Activated CD4-positive, alpha-beta T cell treated with anti-CD3 and anti-CD28 coated beads, Interleukin-2, Interleukin-4, amounts not matched to agents 100 ng/mL and 50 ng/mL, durations not matched to agents 16 hours and 8 hours (primary cell): Measurements from ENCODE around the gene PTPRC.
A peak's percentile ranks its signal among the peaks of the same experiment; 100 is the strongest.

Experiments
- DNase-seq: peaks from one replicate; pipeline ENCODE4 v3.0.0-alpha.2; 2020; ENCODE audit warnings: low spot score

The PTPRC gene

DNA sequence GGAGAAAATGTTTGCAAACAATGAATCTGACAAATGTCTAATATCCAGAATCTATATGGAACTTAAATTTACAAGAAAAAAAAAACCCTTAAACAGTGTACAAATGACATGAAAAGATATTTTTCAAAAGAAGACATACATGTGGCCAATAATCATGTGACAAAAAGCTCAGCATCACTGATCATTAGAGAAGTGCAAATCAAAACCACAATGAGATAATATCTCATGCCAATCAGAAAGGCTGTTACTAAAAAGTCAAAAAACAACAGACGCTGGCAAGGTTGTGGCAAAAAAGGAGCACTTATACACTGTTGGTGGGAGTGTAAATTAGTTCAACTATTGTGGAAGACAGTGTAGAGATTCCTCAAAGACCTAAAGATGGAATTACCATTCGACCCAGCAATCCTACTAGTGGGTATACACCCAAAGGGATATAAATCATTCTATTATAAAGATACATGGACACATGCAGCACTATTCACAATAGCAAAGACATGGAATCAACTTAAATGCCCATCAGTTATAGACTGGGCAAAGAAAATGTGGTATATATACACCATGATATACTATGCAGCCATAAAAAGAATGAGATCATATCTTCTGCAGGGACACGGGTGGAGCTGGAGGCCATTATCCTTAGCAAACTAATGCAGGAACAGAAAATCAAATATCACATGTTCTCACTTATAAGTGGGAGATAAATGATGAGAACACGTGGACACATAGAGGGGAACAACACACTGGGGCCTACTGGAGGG is 123.2 kb downstream of the PTPRC start:
- no peak for DNase-seq

DNA sequence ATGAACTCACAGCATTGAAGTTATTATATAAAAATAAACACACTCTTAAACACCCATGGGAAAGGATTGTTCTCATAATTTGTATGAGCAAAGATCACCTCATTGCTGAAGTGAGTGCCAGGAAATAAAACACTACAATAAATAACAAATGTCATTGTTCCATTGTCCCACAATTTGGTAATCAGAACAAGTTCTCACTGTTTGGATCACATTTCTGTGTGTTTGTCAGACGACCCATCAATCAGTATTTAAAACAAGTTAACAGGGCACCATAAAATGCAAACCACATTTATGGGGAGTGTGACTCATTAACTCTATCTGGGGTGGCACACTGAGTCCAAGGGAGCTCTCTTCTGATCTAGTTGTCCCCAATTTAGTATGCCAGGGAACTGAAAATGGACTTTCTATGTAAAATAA is 124.5 kb downstream of the PTPRC start:
- DNase-seq: no peak

DNA sequence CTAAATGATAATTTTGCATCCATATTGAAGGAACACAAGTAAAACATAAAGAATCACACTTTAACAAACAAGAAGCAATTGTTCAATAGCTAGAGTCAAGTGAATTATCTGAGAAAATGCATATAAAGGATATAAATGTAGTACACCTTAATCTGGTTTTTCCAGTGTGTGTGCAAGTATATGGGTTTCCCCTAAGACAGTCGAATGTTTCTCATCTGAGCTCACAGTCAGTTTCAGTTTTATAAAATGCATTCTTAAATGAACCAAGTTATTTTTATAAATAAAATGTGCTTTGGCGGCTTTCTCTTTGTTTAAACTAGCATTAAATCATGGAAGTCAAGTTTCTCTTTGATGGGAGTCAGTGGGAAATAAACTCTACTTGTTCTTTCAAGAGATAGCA is 125.9 kb downstream of the PTPRC start:
- no peak for DNase-seq

DNA sequence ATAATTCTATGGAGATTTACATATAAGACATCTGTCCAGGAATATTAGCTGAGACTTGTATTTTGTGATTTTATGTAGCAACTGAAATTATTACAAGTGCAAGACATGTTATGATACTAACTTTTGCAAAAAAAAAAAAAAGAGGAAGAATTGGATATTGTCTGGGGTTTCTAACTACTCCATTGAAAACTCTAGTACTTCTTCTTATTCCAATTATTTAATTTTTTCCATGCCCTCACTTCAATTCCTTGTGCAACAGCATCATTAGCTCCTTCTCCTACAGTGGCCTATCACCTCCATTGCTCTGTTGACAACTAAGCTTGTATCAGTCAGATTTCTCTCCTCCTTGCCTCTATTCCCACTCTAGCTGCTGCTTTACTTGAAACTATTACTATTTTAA is 126.6 kb downstream of the PTPRC start:
- no peak for DNase-seq

DNA sequence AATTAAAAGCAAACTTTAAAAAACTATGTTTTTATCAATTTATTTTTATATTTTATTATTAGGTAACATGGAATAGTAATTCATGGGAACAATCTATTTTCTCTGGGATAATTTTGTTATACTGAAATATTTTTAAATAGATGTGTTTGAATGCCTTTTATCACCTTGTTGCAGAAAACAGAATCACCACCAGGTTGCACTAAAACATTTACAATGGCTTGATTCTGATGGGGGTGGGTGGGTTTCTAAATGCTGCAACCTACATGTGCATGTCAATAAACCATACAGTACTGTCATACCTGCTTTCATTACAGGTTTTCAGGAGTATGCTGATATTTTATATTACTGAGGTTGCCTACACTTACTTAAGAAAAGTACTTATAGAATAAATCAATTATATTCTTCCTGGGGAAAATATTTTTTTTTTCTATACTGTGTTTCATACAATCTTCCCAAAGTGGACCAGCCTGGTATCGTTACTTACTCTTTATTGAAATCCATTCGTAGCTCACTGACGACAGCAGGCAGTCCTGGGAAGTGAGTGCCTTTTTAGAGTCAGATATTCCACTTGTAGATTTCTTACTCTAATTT is 132.8 kb downstream of the PTPRC start:
- DNase-seq: peak; percentile 36

DNA sequence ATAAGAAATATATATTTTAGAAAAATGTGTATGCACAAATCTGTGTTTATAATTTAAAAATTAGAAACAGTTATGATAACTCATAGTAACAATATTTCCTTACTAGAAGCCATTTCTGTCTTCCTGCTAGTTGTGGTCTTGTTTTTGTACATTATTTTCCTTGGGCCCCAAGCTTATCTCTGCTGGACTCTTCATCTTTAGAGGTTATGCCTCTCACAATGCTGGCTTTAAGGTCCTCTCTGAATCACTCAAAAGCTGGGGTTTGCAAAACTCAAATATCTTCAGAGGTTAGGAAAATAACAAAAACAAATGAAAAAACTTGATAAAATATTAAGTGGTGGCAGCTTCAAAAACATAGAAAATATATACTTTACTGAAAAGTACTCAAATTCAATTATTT is 133.8 kb downstream of the PTPRC start:
- DNase-seq: no peak

DNA sequence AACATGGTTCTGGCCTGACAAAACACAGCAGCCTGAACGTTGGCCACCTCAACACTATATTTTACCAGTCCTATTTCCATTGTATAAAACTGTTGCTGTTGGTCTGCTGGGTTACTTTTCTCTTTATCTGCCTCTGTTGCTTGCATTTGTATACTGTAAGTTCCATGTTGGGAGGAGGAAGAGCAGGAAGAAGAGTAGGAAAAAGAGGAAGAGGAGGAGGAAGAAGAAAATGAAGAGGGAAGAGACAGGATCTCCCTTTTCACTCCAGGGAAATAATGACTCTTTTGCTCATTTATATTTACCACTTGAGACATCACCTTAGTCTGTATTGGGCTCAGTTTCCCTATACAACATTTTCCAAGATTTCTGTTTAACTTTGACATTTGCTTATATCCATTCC is 134.2 kb downstream of the PTPRC start:
- no peak for DNase-seq

DNA sequence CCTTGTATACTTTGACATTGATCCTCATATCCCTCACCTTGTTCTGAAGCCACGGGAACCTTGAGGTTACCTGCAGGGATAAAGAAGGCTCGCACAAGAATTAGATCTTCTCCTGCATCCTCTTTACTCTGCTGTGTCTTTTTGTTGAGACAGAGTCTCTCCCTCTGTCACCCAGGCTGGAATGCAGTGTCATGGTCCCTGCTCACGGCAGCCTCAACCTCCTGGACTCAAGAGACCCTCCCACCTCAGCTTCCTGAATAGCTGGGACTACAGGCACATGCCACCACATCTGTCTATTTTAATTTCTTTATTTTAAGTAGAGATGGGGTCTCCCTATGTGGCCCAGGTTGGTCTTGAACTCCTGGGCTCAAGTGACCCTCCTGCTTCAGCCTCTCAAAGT is 134.7 kb downstream of the PTPRC start:
- DNase-seq: no peak

DNA sequence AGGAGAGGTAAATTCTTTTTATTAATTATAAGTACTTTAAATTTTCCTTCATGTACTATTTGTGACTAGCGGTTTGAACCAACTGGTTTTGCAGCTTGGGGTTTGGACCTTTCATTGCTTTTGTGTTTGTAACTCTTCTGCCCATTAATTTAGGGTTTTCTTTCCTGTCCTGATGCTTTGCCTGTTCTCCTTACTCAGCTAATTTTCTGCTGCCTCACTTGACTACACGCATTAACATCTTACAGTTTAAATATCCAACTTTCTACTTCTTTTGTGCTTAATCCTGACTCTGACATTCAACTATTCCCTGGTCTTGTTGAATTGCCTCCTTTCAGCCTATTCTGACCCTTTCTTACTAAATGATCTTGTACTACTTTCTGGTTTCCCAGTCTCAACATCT is 135.6 kb downstream of the PTPRC start:
- DNase-seq: no peak

DNA sequence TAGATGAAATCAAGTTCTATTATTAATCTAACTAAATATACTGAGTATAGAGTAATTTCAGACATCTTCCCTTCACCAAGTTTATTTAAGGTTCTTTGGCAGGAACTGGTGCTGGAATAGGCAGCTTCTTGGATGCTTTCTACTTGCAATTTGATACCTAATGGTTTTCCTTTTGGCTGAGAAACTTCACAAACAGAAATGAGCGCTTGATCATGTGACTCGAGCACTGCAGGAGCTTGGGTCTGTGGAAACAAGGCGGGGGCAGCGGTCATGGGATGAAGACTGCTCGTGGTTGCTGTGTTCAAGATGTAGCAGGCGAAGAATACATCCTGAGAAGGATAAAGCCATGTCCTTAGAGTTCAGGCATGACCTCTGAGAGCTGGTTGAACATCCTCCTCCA is 136.8 kb downstream of the PTPRC start:
- DNase-seq: no peak

DNA sequence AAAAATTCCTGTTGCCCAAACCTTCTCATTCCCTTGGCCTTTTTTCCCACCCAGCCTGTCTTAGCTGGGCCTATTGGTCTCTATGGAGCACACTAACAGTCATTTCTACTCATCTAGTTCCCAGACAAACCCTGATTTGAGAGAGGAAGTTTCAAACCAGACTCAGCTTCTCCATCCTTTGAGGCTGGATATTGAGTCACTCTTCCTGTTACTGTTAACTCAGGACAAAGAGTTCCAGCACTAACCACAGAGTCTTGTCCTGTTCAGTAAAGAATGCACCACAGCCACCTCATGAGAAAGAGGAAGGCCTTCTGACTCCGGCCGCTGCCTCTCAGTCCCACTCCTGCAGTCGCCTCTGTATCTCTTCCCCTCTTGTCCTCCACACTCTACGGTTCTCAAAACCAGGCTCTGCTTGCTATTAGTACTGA is 137.8 kb downstream of the PTPRC start:
- peak; percentile 29 for DNase-seq

DNA sequence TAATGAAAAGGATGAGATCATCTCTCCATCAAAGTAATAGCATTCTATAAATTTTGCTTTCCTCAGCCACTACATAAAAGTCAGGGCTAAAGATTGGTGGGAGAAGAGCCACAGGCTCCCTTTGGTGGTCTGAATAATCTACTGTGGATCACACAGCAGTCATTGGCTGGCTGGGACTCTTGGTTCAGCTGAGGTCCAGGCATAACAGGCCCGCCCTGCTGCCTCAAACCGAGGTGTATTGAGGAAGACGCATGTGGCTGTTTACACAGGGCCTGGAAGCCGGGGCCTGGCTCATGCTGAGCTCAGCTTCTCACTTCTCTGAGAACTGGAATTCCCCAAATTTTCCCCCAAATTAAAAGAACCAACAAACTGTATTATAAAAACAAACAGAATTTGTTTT is 139.2 kb downstream of the PTPRC start:
- DNase-seq: no peak

DNA sequence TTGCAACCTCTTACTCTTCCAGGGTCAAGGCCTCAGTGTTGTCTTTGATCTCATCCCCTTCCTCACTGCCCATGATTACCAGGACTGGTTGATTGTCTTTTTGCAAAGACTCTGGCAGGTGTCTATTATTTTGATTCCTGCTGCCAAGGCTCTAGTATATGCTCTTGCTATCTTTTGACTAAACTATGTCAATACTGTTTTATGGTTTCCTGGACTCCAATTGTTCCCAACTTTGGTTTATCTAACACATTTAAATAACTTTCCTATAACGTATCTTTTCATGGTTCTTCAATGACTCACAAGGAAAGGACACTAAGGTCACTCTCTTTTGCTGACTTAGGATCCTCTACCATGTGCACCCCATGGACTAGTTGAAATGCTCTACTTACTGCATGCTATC is 141.5 kb downstream of the PTPRC start:
- DNase-seq: no peak

DNA sequence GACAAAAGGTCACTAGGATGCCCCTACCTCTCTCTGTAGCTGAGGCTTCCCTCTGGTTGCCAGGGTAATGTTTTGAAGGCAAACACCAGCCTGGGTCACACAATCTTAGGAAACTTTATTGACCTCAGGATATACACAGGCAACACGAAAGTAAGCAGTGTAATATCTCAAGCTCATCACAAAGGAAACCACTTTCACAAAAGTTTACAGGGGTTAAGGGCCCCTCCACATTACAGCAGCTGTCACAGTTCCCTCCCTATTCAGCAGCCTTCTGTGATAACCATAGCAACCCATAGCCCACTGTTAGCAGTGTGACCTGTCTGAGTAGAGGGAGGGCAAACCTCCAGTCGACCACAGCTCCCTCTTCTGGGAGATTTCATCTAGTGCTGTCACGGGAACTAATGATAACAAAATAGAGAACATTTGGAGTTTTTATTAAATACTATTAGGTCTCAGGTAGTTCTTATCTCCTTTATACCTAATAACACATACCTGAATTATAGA is 149.8 kb downstream of the PTPRC start:
- DNase-seq: peak; percentile 10

DNA sequence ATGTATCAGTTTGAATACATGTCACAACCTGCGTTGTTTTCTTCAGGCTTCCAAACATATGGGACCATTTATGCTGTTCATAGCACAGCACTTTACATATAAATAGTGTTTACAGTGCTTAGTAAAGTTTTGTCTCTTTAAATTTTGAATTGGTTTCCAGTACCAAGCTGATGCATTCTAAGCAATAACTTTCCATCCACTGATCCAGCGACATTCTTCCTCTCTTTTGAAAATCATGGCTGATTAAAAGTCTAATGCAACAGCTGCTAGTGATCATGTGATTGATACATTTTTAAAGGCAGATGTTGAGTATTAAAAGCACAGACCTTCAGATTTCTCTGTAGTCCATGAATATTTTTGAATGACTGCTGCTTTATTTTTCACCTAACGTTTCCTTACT is 154.9 kb downstream of the PTPRC start:
- no peak for DNase-seq

DNA sequence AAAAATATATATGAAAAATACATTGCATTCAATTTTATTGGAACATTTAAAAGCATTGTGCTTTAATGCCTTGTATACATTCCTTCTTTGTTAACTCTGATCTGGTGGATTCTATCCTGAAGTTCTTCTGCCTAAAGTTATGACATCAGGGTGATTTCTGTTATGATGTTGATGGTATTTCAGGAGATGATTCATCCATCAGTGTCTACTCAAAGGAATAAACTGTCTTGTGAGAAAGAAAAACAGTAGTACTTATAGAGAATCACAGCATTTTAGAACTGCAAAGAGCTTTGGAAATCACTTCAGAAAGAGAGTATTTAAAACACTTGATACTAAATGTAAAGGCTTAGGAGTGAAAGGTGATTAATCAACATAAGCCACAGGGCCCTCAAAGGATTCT is 155.7 kb downstream of the PTPRC start:
- DNase-seq: no peak

DNA sequence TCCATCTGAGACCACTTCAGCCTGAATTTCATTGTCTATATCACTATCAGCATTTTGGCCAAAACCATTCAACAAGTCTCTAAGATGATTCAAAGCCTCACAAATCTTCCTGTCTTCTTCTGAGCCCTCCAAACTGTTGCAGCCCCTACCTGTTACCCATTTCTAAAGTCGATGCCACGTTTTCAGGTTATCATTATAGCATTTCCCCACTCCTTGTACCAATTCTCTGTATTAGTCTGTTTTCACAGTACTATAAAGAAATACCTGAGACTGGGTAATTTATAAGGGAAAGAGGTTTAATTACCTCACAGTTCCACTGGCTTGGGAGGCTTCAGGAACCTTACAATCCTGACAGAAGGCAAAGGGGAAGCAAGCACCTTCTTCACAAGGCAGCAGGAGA is 158.8 kb downstream of the PTPRC start:
- DNase-seq: no peak

DNA sequence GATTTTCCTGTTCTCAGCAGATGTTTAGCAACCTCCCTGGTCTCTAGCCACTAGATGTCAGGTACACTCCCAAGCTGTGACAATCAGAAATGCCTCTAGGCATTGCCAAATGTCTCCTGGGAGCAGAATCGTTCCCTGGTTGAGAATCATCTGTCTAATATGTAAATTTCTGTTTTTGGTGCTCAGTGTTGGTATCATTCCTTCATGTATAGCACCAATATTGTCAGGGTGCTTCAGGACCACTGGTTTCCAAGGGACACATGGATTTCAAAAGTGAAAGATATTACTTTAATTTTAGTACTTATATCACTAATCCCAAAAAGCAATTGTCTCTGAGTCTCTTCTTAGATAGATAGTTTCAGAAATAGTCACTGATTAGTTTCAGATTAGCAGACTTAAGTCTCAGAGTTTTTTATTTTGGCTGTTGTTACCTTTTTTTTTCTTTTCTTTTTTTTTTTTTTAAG is 160.1 kb downstream of the PTPRC start:
- no peak for DNase-seq

DNA sequence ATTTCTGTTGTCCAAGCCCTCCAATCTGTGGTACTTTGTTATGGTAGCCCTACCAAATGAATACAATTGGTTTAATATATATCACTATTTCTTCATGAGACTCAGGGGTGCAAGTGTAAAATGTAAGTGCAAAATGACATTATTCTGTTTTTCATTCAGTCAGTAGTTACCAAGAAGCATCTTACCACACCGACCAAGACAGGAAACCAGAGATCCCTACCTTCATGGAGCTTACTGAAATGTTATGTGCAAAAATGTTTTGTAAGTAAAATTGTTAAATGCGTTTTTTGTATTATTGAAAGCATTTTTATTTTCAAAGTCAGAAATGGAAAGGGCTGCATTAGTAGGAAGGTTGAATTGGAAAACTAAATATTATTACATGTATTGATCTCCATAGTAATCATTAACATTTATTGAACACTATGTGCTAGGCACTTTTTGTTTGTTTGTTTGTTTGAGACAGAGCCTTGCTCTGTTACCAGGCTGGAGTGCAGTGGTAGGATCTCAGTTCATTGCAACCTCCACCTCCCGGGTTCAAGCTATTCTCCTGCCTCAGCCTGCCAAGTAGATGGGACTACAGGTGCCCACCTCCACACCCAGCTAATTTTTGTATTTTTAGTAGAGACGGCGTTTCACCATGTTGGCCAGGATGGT is 166.8 kb downstream of the PTPRC start:
- DNase-seq: no peak

DNA sequence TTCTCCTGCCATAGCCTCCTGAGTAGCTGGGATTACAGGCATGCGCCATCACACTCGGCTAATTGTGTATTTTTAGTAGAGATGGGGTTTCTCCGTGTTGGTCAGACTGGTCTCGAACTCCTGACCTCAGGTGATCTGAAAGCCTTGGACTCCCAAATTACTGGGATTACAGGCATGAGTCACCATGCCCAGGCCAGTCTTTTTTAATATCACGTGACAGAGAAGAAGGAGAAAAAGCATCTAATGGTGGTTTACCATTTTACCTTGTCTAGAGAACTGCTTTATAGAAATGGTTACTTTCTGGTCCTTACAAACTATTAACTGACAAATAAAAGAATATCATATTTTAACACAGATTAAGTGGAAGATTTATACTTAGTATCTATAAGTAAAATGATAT is 168.0 kb downstream of the PTPRC start:
- no peak for DNase-seq
